HG03280 (cell line): ENCODE results near the gene RAB28.

Source experiments
- ATAC-seq: cut with Tn5 transposase; IDR thresholded peaks from one replicate; pipeline ENCODE4 v1.9.1; 2021; ENCODE audit warnings: mild to moderate bottlenecking, moderate library complexity; ENCODE audit not compliant: unreplicated experiment

RAB28 gene

GRCh38 chr4:13484122-13484748 is at the start of gene RAB28:
TSS of gene RAB28 (minus strand) at chr4:13484340.
- peak; percentile 94 for ATAC-seq

DNA sequence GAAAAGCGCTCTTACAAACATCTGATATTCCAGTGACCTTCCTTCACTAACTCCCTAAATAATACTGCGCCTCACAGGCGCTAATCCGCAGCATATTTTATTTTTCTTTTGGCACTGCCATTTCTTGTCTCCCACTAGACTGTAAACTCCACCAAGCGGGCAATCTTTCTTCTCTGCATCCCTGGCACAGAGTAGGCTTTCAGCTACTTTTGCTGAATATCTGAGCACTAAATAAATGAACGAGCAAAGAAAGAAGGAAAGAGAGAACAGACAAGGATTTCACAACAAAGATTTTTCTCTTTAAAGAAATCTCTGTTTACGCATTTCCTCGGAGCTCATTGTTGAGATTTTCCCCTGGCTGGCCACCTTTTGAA is 47.5 kb upstream of the RAB28 start:
- no peak for ATAC-seq

GRCh38 chr4:13530823-13531624 is 46.9 kb upstream of the RAB28 start:
- no peak for ATAC-seq

DNA sequence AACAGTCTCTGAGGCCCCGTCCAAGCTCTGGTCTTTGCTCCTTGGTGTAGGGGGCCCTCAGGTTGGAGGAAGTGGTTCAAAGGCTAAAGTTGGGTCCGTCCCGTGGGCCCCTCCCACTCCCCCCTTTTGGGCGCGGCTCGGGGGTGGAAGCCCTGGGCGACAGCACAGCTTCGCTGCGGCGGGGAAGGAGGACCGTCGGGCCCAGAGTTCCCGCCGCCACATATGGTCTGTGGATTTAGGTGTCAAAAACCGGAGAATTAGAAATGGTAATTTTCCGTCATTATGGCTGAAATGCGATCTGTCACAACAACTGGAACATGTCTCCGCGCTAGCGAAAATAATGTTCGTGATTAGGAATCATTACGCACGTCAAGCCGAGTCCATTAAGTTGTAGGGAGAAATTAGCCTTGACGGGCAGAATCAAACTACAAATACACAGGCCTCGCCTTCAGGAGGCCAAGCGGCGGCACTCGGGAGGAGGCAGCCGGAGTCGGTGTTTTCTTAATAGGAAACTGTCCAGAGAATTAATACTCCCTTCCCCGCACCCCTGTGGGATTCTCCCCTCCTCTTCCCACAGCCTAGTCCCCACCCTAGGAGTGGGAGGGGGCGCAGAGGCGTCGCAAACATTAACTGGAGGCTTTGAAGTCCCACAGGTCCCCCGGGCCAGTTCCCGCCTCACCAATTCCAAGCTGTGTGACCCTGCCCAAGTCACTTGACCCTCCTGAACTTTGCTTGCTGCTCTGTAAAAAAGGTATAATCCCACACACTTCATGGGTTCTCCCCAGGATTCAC is 45.2 kb upstream of the RAB28 start:
- no peak for ATAC-seq

DNA sequence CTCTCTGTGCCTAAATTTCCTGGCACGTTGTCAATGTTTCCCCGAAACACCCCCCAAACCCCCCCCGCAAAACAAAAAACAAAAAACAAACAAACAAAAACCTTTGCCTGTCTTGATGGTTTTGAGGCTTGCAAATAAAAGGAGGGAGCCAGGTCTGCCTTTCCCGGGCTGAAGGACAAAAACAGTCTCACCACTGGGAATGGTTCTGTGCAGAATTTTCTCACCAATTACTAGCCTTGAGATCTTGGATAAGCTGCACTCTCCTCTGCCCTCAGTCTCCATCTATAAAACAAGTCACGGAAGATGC is 44.6 kb upstream of the RAB28 start:
- no peak for ATAC-seq

DNA sequence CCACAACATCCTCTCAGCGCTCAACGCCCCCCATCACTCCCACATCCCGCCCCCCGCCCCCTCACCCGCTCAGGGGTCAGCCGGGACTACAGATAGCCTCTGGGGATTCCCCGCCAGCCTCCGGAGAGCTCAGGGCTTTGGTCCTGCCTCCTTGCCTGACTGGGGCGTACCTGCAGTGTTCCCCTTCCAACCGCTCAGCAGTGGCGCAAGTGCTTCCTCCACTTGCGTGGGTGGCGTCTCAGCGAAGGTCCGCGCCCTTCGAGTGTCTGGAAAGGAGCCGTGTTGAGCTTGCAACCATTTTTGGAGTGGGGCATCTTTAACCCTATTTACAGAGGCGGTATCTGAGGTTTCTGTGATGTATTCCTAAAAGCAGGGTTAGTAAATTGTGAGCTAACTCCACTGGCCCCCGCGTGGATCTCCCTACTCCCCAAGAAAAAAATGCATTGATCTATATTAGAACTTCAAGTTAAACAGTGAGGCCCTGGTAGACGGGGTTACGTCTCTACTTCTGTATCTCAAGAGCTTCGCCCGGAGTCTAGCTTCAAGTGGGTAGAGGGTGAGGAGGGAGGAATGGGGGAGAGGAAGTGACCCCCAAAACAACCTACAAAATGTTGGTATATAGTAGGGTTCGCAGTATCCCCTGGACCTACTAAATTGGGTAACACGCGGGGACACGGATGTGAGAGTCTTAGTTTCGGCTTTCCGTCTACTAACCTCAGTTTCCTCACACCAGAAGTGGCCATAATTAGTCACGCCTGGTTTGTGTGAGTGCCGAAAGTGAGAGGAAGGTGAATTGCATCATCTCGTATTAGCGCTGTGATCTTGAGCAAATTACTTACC is 44.1 kb upstream of the RAB28 start:
- peak; percentile 77 for ATAC-seq

- no peak for ATAC-seq
Measured at GRCh38 chr4:13527192-13527980, 43.2 kb upstream of the RAB28 start.

DNA sequence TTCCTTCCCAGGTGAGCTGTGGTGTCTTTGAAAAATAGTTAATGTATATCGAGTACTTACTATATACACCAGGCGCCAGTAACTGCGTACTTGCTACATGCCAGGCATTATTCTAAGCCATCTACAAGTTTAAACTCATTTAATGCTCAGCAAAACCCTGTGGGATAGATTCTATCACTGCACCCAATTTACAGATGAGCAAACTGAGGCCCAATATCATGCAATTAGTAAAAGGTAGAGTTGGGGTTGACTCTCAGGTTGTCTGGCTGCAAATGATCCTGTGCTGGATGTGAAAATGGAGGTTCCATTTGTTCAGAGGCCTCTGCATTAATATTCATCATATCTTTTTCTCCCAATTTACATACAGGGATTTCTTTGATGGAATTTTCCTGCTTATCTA is 42.5 kb upstream of the RAB28 start:
- no peak for ATAC-seq

- ATAC-seq = no peak
Measured at GRCh38 chr4:13525606-13526281, 41.6 kb upstream of the RAB28 start.

DNA sequence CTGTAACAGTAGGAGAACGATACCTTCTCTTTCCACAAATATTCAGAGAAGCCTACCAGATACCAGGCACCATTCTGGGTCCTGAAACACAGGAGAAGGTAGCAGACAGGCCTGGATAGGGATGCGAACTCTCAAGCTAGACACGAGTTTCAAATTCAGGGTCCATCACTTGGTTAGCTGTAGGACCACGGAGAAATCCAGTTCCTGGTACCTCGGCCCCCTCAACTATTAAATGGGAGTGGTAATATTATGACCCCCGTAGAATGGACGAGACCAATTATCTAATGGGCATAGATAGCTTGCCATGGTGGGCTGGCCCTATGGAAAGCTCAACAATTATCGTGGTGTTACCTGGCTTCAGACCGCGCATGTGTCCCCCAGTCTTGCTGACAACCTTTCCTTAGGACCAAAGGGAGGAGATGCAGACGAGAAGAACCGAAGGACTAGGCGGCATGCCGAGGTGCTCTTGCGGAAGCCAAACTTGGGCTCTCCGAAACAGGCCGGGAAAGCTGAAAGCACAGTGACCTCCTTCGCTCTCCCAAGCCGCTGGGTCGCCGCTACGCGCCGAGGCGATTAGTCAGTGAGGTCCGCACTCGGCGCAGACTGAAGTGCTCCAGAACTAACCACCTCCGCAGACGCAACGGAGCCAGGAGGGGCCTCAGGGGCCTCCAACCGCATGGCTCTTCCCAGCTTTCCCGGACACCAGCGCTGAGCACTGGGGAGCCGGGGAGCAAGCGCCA is 40.5 kb upstream of the RAB28 start:
- ATAC-seq = no peak

- no peak for ATAC-seq
Measured at GRCh38 chr4:13523591-13524503, 39.7 kb upstream of the RAB28 start.

DNA sequence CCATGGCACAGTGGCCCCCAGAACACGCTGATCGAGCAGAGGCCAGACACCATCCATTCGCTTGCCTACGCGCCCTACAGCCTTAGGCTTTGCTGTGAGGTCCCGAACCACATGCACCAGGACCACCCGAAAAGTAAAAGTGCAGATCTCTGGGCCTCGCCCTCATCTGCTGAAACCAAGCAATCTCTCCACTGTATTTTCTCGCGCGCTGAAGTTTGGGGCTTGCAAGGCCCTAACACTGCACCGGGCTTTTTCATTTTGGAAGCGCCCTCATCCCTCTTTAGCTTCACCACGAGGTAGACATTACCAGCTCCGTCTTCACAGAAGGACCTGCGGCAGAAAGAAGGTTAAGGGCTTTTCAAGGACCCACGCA is 39.0 kb upstream of the RAB28 start:
- no peak for ATAC-seq

DNA sequence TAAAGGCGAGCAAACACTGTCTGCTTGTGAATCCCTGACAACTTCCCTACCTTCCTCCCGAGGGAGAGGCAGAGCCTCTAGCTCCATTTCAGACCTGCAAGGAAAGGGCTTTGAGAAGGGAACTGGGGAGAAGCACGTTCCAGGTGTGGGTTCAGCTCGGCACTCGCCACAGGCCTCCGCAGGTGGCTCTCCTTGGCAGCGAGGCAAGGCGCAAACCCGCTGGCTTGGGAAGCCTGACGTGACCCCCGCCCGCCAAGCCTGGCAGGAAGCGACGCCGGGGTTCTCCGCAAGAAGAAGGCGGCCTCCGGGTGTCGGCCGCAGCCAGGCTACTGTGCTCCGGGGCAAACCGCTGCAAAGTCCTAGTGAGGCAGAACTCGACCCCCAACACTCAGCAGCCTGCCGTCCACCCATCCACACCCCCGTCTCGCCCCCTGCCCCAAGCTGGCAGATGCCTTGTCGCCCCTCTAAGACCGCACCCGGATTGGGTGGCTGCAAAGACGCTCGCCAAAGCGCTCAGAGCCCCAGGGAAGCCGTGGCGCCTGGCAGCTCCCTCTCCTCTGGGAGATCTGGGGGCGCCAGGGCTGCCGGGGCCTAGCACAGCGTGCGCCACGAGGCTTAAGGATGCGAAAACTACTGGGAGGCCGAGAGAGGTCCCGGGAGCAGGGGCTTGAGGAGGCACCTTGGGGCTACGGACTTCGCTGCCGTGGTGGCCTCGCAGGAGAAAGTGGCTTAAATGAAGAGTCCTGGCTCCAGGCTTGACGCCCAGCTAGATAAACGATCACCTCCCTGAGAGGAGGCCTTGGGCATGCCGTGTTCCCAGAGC is 38.4 kb upstream of the RAB28 start:
- no peak for ATAC-seq

DNA sequence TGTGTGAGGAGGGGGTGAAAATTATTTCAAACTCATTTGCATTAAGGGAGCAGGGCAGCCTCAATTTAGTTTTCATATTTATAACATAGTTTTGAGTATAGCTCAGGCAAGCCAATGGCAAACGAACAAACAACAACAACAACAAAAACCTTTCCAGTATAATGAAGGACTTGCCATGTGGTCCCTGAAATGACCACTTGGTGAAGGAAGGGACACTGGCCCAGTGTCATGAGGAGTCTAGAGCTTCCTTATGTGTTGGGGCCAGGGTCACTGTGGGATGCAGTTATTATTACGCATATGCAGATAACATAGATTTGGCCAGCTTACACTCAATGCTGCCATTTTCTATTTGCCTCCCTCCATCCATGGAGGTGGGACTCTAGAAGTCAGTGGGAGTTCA is 36.9 kb upstream of the RAB28 start:
- no peak for ATAC-seq

- ATAC-seq = no peak
Measured at GRCh38 chr4:13516315-13516860, 32.2 kb upstream of the RAB28 start.

- no peak for ATAC-seq
Measured at GRCh38 chr4:13515268-13515667, 31.1 kb upstream of the RAB28 start.

- ATAC-seq = no peak
Measured at GRCh38 chr4:13514722-13515121, 30.6 kb upstream of the RAB28 start.
